RCC 7860 (cell line): ENCODE measurements around the gene CCDC88B.

Experiments used
- DNase-seq: peaks from one replicate; pipeline ENCODE4 v3.0.0-alpha.2; 2015; ENCODE audit warnings: low spot score
- FAIRE-seq: peaks from 2 replicates; lab custom pipeline; 2012; peaks lifted over from hg19 to GRCh38; lab: Jason Lieb, UNC

Gene CCDC88B

DNA sequence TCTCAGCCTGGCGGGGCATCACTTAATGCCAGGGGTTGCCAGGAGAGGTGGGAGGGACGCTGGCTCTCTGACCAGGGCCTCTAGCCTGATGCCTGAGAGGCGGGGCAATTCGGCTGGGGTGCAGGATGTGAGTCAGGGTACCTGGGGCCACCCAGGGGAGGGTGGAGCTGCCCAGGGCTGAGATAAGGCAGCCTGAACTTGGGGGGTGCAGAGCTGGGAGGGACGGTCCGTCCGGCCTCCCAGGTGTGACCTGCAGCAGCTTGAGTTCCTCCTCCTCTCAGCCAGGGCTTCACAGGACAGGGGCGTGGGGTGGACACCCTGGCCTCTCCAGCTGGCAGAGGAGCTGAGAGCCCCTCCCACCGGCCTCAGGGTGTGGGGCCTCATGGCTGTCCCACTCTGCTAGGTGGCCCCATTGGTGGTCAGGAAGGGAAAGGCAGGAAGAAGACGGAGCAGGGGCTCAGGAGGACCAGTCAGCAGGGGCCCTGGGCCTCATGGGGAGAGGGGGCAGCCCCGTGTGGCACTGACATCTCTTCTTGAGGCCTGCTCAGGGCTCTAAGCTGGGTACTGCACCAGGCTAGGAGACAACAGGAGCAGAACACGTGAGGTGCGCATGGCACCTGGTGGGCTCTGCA, 18.0 kb downstream of the CCDC88B start:
- DNase-seq (peak; percentile 17), FAIRE-seq (no peak)

DNA sequence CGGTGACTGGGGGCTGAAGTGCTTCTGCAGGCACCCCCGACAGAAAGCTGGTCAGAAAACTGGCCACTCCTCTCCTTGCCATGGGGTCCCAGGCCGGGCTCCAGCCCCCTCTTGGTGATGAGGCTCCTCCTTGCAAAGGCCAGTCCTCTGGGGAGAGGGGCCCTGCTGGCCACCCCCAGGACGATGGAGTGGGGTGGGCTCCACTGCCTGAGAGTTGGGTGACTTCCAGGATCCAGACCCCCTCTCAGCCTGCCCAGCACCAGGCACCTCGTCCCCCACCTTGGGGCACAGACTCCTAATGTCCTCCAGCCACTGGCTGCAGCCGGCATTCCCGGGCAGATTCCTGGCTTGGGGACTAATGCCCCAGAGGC, 18.5 kb downstream of the CCDC88B start:
- FAIRE-seq (no peak), DNase-seq (no peak)

DNA sequence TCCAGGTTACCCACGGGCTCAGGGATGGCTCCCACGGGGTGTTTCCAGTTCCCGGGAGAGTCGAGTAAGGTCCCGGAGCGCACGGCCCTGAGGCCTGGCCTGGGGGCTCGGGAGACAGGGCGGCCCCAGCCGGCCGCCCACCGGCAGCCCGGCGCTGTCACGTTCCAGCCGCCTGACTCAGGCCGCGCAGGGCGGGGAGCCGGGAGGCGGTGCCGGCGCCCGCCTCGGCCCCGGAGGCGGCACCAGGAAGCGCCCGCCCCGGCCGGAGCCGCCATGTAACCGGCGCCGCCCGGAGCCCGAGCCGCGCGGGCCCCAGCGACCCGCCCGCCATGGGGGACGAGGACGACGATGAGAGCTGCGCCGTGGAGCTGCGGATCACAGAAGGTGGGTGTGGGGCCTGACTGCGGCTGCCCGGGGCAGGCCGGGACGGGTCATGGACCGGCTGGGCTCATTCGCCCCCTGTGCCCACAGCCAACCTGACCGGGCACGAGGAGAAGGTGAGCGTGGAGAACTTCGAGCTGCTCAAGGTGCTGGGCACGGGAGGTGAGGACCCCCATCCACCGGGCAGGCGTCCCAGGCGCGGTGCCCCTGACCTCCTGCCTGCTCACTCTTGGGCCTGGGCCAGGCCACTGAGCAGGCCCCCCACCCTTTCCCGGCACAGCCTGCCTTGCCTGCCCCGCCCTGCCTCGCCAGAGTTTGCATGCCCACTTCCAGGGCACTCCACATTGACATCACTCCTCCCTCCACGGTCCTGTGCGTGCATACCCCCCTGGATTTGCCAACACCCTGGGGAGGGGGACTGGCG, 19.1 kb downstream of the CCDC88B start, which contains the start of gene RPS6KA4:
Gene RPS6KA4, plus strand, starts transcription at position 256 of the 805 bp plus-strand sequence. Its CDS starts 74 bp downstream, at position 330.
- DNase-seq (peak; percentile 15), FAIRE-seq (no peak)

DNA sequence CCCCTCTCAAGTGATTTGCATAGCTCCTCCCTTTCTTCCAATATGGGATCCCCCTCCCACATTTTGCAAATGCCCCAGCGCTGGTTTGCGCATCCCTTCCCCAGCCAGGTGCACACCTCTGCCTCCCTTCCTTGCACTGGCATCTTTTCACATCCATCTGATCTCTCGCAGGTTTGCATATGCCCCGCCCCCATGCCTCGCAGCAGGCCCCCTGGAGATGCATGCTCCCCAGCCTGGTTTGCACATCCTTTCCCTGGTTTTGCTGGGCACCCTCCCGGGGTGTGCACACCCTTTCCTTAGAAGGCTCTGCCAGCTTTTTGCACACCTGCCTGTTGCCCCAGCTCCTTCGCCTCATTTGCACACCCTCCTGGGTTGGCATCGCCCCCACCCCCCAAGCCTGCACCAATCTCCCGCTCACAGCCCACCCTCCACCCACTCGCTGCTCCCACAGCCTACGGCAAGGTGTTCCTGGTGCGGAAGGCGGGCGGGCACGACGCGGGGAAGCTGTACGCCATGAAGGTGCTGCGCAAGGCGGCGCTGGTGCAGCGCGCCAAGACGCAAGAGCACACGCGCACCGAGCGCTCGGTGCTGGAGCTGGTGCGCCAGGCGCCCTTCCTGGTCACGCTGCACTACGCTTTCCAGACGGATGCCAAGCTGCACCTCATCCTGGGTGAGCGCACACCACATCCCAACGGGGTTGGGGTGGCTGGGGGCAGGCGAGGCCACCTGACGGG, 19.9 kb downstream of the CCDC88B start:
- DNase-seq: no peak
- no peak for FAIRE-seq

DNA sequence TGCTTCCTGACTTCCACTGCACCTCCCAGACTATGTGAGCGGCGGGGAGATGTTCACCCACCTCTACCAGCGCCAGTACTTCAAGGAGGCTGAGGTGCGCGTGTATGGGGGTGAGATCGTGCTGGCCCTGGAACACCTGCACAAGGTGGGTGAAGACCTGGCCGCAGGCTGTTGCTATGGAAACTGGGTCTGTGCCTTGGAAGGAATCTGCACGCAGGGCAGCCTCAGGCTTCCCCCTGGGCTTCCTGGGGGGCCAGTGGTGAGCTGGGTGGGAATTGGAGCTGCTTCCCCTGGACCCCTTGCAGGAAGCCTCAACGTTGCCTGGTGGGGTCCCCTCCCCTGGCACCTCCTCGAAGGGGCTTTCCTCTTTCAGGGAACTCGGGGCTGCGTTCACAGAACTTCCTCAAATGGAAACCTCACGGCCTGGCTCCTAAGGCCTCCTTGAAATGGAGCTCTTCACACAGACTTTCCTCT, 20.5 kb downstream of the CCDC88B start:
- no peak for DNase-seq
- FAIRE-seq: no peak

DNA sequence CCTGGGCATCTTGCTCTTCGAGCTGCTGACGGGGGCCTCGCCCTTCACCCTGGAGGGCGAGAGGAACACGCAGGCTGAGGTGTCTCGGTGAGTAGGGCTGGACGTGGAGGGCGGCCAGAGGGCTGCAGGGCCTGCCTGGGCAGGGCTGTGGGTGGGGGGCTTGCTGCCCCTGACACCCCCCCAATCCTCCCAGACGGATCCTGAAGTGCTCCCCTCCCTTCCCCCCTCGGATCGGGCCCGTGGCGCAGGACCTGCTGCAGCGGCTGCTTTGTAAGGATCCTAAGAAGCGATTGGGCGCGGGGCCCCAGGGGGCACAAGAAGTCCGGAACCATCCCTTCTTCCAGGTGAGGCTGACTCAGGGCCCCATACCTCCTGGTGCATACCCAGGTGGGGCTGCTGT, 21.7 kb downstream of the CCDC88B start:
- no peak for FAIRE-seq
- no peak for DNase-seq

DNA sequence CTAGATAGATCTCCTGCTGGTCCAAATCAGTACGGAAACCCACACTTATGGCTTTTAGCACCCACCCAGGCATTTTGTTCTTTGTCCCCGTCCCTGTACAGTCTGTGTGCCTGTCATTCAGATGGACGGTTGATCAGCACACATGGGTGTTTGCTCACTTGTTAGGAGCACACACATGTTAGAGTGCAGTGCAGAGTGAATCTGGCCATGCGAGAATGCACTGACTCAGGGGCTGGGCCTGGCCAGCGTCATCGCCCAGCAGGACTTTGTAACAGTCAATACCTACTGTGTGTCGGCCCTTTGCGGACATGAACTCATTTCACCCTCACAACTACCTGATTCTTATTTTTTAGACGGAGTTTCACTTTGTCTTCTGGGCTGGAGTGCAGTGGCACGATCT, 22.3 kb downstream of the CCDC88B start:
- no peak for DNase-seq
- FAIRE-seq: no peak

DNA sequence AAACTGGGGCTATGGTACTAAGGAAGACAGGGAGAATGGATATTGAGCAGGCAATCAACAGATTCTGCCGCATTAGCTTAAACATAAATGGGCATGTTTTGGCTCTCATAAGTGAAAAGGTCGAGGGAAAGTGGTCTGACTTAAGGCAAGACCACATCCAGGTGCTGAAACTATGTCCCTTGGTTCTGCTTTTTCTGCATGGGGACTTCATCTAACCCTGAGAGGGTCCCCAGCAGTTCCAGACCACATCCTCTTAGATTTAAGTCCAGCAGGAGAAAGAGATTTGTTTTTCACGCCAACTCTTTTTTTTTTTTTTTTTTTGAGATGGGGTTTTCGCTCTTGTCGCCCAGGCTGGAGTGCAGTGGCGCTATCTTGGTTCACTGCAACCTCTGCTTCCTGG, 24.4 kb downstream of the CCDC88B start:
- DNase-seq: no peak
- FAIRE-seq: no peak

DNA sequence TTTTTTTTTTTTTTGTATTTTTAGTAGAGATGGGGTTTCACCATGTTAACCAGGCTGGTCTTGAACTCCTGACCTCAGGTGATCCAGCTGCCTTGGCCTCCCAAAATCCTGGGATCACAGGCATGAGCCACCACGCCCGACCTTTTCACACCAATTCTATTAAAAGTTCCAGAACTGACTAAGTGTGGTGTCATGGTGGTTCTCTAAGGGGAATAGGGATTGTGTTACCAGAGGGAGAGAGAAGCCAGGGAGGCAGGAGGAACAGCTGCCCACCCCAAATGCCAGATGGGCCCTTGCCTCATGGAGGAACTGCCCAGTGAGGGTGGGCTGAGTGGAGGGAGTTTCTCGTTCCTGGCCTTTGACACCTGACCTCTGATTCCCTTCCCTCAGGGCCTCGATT, 24.9 kb downstream of the CCDC88B start:
- no peak for DNase-seq
- no peak for FAIRE-seq

DNA sequence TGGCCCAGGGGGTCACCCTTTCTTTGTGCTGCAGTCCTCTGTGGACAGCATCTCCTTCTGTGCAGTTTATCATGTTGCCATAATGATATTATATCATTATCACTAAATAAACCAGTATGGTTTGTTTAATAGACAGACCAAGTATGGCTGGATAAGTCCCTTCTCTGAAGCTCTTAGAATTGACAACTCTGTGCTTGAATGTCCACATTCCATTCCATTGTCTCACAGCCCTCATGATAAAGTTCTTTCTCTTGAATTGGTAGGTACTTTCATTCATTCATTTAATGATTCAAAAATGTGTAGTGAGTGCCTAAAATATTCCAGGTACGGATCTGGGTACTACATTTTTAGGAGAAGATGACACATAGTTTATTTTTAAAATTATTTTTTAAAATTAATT, 26.7 kb downstream of the CCDC88B start:
- DNase-seq: no peak
- FAIRE-seq: no peak

DNA sequence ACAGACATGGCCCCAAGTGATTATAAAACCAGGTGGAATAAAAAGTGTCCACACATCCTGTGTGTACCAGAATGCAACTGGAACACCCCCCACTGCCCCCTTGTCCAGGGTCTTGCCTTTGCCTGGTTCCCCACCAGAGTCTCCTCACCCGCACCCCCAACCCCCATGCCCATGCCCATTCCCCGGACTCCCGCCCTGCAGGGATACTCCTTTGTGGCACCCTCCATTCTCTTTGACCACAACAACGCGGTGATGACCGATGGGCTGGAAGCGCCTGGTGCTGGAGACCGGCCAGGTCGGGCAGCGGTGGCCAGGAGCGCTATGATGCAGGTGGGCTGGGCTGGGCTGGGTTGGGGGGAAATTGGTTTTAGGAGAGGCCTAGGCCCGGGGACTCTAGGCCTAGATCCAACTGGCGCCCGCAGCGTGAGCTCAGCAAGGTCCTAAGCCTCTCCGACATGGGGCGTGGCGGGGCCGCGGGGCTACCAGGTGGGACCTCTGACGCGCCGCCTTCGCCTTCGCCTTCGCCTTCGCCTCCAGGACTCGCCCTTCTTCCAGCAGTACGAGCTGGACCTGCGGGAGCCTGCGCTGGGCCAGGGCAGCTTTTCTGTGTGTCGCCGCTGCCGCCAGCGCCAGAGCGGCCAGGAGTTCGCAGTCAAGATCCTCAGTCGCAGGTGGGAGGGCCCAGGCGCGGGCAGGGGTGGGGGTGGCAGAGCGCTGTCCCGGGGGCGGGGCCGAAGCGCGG, 28.1 kb downstream of the CCDC88B start:
- FAIRE-seq (no peak), DNase-seq (no peak)

DNA sequence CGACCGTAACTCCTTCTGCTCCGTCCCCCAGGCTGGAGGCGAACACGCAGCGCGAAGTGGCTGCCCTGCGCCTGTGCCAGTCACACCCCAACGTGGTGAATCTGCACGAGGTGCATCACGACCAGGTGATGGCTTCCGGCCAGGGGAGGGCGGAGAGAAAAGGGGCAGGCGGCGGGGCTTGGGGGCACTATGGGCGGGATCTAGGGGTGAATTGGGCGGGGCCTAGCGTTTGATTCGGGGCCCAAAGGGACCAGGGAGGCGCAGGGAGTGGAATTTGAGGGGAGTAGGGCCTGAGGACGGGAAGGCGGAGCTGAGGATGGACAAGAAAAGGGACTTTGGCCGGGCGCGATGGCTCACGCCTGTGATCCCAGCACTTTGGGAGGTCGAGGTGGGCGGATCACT, 28.7 kb downstream of the CCDC88B start:
- no peak for DNase-seq
- no peak for FAIRE-seq

DNA sequence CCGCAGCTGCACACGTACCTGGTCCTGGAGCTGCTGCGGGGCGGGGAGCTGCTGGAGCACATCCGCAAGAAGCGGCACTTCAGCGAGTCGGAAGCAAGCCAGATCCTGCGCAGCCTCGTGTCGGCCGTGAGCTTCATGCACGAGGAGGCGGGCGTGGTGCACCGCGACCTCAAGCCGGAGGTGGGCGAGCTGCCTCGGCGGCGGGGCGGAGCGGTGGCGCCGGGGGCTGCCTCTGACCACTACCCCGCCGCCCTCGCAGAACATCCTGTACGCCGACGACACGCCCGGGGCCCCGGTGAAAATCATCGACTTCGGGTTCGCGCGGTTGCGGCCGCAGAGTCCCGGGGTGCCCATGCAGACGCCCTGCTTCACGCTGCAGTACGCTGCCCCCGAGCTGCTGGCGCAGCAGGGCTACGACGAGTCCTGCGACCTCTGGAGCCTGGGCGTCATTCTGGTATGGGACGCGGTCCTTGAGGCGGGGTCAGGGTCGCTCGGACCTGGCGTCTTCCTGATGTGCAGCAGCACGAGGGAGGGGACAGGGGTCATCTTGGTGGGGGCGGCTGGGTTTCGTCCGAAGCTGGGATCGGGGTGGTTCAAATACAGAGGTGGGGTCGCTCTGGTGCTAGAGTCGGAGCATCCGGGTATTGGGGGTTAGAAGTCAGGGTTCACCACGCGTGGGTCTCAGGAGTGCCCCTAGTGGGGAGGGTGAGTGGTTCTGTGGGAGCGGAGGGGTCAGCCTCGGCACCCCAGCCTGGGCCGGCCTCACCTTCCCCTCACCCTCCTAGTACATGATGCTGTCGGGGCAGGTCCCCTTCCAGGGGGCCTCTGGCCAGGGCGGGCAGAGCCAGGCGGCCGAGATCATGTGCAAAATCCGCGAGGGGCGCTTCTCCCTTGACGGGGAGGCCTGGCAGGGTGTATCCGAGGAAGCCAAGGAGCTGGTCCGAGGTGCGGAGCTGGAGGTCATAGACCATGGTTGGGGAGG, 29.7 kb downstream of the CCDC88B start:
- FAIRE-seq (no peak), DNase-seq (no peak)

DNA sequence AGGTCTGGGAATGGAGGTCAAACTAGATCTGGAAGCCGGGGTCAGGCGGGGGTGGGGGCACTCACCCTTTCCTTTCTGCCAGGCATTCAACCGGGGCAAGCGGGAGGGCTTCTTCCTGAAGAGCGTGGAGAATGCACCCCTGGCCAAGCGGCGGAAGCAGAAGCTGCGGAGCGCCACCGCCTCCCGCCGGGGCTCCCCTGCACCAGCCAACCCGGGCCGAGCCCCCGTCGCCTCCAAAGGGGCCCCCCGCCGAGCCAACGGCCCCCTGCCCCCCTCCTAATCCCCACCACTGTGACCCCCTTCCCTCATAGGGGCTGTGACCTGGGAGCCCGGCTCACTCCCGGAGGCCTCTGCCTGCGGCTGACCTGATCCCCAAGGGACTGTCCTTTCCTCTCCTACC, 31.2 kb downstream of the CCDC88B start:
- FAIRE-seq (no peak), DNase-seq (no peak)

DNA sequence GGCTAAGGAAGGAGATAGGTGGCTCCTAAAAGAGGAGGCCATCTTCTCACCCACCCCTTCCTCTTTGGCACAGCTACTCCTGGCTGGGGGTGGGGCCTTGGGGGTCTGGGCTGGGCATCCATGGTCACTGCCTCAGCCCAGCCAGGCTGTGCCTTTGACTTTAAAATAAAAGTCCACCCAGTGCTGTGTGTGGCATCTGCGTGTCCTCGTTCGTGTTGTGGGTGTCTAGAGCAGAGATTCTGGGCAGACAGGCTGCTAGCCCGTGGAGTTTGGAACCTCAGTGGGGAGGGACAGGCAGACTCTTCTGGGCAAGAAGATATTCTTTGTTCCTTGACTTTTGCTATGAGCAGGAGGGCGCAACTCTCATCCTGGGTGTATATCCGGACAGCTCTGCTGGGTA, 32.0 kb downstream of the CCDC88B start:
- FAIRE-seq (no peak), DNase-seq (no peak)

DNA sequence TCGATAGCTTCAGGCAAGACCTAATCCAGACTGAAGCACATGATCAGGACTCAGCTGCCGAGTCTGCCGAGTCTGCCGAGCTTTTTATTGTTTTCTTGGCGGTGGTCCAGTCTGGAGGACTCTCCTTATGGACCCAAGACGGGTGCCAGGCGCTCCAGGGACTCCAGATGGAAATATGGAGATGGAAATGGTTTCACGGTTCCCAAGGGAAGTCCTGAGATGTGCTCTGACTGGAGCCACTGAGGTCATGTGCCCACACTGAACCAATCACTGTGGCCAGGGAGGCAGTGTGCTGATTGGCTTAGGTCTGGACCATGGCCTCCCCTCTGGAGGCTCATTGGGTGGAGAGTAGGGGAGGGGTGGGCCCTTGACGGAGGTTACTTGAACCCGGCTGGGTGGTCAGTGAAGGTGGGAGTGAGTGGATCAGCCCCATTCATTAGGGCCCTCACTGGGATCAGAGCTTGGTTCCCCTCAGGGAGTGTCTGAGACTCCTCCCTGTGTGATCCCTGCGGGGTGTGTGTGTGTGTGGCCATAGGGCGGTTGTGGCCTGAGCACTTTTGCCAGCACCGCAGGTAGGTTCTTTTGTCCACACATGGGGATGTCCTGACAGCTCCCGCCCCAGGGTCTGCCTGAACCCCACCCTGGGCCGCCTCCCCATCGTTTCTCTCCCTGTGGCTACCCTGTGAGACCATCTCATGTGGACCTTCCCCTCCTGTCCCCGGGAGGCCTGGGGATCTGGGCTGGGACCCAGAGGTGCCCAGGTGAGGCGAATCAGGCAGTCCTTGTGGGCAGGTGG, 33.0 kb downstream of the CCDC88B start:
- FAIRE-seq (no peak), DNase-seq (no peak)

DNA sequence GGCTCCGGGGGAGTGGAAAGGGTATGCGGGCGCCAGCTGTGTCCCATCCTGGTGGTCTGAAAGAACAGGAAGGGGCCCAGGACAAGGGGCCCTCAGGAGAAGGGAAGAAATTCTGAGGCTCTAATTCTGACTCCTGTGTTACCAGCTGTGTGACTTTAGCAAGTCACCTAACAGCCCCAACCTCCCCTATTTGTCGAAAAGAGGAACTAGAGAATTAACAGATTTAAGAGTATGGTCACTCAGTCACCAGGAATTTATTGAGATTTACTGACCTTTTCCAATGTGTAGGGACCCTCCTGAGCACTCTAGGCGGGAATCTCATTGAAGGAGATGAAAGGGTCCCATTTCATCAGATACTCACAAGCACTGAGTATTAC, 33.6 kb downstream of the CCDC88B start:
- FAIRE-seq (no peak), DNase-seq (no peak)

DNA sequence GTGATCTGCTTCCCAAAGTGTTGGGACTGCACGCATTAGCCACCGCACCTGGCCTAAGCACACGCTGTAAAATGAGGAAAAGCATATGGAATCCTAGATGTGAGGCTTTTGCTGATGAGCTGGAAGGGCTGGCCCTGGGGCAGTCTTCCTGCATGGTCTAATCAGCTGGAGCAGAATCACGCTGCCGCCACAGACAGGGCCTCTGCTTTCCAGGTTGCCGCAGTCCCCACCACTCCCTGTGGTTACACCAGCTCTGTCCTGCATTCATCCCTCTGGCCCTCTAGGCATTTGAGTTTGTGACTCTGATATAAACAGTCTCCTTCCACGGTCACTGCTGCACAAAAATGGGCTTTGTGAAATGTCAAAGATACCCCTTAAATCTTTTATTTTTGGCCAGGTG, 36.1 kb downstream of the CCDC88B start:
- no peak for FAIRE-seq
- DNase-seq: no peak

DNA sequence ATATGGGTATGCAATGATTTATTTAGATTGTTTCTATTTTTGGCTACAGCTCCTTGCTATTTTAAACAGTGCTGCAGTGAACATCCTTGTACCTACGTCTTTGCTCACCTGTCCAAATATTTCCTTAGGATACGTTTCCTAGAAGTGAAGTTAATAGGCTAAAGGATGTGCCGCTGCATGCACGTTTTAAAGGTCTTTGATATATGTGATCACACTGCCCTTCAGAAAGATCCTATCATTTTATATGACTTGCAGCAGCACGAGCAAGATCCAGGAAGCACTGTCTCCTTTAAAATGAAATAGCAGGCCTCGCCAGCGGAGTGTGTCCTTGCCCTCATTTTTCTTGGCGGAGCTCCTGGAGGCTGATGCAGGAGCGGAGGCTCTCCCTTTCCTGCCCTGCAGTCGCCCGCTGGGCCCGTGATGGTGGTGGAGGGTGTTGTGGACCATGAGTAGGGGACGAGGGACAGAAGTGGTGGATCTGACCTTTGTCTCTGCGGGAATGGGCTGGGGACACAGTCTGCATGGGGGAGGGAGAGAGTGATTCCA, 38.4 kb downstream of the CCDC88B start:
- FAIRE-seq: no peak
- no peak for DNase-seq
